ENCODE results near the gene INTS2.

DNA sequence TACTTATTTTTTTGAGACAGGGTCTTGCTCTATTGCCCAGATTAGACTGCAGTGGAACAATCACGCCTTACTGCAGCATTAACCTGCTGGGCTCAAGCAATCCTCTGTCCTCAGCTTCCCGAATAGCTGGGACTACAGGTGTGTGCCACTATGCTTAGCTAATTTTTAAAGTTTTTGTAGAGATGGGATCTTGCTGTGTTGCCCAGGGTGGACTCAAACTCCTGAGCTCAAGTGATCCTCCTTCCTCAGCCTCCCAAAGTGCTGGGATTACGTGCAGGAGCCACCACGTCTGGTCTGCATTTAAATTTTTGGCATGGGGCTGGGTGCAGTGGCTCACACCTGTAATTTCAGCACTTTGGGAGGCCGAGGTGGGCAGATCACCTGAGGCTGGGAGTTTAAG, 41.0 kb upstream of the INTS2 start:
- TF ChIP-seq CTCF (IDR thresholded peaks at IDR 0.05) (no peak), EZH2 (IDR thresholded peaks at IDR 0.05) (no peak)
